Fibroblast of pulmonary artery (primary cell): ENCODE data around the gene FOXA3.

Experiments
- DNase-seq: peaks from one replicate; pipeline ENCODE4 v3.0.0-alpha.2; 2010; ENCODE audit warnings: low read depth
- H3K4me3 ChIP-seq: replicated peaks from 2 replicates; pipeline ENCODE4 v1.5.1; 2011; ENCODE audit warnings: low read depth, mild to moderate bottlenecking, control low read depth, low read length, moderate library complexity
- CTCF ChIP-seq: IDR thresholded peaks from 2 replicates; pipeline ENCODE4 v1.5.1; 2011; ENCODE audit warnings: mild to moderate bottlenecking, control low read depth, low read length, inconsistent platforms; ENCODE audit errors: missing control alignments

FOXA3 gene

GRCh38 chr19:45828523-45828922 is 35.6 kb upstream of the FOXA3 start:
- no peak overlapping the region for H3K4me3 ChIP-seq
- no peak for TF ChIP-seq CTCF
- no peak for DNase-seq

GRCh38 chr19:45828945-45829344 is 35.2 kb upstream of the FOXA3 start:
- H3K4me3 ChIP-seq = no peak overlapping the region
- no peak for DNase-seq
- TF ChIP-seq CTCF = no peak

- H3K4me3 ChIP-seq = no peak overlapping the region
- TF ChIP-seq CTCF = no peak
- DNase-seq = no peak
These were observed 29.2 kb upstream of the FOXA3 start for GRCh38 chr19:45834970-45835369.

- no peak for TF ChIP-seq CTCF
- H3K4me3 ChIP-seq = no peak overlapping the region
- DNase-seq = no peak
These were observed 21.9 kb upstream of the FOXA3 start for GRCh38 chr19:45842198-45842597.

GRCh38 chr19:45847663-45848062 is 16.5 kb upstream of the FOXA3 start:
- no peak for TF ChIP-seq CTCF
- DNase-seq = no peak
- no peak overlapping the region for H3K4me3 ChIP-seq

GRCh38 chr19:45848922-45849321 is 15.2 kb upstream of the FOXA3 start:
- no peak overlapping the region for H3K4me3 ChIP-seq
- peak; percentile 39 for TF ChIP-seq CTCF
- DNase-seq = peak; percentile 9

GRCh38 chr19:45852145-45852750 is 11.9 kb upstream of the FOXA3 start:
- DNase-seq = no peak
- H3K4me3 ChIP-seq = no peak overlapping the region
- TF ChIP-seq CTCF = no peak
